HG03039 (cell line): ENCODE measurements around the gene TNKS1BP1.
"Not testable (repeated sequence)": the region's sequence is repeated elsewhere in the genome, so short reads cannot be mapped to it uniquely, and the experiment has no call there.

Experiments used
- ATAC-seq: cut with Tn5 transposase; IDR thresholded peaks from one replicate; pipeline ENCODE4 v1.9.1; 2021; ENCODE audit warnings: mild to moderate bottlenecking, moderate library complexity; ENCODE audit not compliant: unreplicated experiment

Gene TNKS1BP1, protein sequence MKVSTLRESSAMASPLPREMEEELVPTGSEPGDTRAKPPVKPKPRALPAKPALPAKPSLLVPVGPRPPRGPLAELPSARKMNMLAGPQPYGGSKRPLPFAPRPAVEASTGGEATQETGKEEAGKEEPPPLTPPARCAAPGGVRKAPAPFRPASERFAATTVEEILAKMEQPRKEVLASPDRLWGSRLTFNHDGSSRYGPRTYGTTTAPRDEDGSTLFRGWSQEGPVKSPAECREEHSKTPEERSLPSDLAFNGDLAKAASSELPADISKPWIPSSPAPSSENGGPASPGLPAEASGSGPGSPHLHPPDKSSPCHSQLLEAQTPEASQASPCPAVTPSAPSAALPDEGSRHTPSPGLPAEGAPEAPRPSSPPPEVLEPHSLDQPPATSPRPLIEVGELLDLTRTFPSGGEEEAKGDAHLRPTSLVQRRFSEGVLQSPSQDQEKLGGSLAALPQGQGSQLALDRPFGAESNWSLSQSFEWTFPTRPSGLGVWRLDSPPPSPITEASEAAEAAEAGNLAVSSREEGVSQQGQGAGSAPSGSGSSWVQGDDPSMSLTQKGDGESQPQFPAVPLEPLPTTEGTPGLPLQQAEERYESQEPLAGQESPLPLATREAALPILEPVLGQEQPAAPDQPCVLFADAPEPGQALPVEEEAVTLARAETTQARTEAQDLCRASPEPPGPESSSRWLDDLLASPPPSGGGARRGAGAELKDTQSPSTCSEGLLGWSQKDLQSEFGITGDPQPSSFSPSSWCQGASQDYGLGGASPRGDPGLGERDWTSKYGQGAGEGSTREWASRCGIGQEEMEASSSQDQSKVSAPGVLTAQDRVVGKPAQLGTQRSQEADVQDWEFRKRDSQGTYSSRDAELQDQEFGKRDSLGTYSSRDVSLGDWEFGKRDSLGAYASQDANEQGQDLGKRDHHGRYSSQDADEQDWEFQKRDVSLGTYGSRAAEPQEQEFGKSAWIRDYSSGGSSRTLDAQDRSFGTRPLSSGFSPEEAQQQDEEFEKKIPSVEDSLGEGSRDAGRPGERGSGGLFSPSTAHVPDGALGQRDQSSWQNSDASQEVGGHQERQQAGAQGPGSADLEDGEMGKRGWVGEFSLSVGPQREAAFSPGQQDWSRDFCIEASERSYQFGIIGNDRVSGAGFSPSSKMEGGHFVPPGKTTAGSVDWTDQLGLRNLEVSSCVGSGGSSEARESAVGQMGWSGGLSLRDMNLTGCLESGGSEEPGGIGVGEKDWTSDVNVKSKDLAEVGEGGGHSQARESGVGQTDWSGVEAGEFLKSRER (N-terminal part only)

GRCh38 chr11:57324886-57325734 lies at the start of gene TNKS1BP1:
Gene TNKS1BP1, minus strand, starts transcription at chr11:57324952. Its CDS starts 3,067 bp downstream, at chr11:57321885.
- peak; percentile 87 for ATAC-seq

GRCh38 chr11:57373146-57373545 lies 48.4 kb upstream of the TNKS1BP1 start:
- no peak for ATAC-seq

GRCh38 chr11:57370941-57371340 lies 46.2 kb upstream of the TNKS1BP1 start:
- no peak for ATAC-seq

- no peak for ATAC-seq
These were observed 45.5 kb upstream of the TNKS1BP1 start for GRCh38 chr11:57370251-57370650.

GRCh38 chr11:57368845-57369232 lies 44.1 kb upstream of the TNKS1BP1 start:
- ATAC-seq, result no peak

DNA sequence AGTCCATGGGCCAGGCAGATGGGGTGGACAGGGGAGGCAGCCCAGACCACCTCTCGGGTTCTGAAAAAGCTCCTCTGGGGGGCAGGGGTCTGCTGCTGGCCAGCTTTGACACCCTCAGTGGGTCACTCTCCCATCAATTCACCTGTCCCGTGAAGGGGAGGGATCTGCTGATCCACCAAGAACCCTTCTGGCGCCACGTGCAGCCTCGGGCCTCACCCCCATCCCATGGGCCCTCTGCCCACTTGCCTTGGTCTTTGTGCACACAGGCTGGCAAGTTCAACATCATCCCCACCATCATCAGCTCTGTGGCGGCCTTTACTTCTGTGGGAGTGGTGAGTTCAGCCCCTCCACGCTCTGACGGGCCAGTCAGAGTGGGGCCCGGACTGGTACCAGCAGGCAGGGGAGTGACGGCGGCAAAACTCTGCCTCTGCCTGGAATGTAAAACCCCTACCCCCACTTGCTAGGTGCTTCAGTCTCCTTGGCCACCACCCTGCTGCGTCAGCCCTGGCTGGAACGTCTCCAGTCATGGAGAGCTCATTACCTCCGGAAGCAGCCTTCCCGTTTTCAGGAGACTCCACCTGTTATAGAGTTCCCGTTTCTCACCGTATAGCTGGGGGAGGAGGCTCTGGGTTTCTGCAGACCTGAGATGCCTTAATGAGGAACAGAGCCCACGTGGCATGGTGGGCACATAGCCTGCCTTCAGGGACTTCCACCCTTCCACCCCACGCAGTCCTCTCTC lies 43.5 kb upstream of the TNKS1BP1 start:
- ATAC-seq, result no peak

DNA sequence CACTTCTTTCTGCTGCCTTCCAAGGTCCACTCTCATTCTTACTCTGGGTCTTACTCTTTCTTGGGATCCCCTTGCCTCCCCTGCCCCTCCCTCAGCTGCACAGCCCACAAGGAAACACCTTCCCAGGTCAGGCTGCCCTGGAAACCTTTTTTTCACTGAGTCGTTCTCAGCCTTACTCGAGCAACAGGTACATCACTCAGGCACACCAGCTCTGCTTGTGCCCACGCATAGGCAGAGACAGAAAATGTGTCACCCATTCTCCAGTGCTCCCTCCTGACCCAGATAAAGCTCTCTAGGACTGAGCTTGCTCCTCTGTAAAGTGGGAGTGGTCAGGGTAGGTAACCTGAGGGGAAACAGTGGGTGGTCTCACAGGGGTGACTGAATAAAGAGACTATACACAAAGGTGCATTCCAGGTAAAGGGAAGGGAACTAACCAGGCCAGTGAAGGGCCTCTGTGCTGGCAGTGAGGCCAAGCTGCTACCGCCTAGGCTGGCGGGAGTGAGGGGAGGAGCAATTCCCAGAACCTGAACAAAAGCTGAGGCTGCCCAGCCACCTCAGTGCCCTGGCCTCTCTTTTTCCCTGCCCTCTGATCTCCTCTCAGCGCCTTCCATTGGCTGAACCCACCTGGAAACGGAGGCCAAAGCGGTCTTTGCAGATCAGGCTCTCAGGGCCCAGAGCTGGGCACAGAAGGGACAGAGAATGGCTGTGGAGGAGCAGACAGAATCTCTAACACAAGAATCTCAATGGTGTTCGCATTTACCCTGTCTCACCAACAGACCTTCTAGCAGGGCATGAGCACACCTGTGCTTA lies 40.3 kb upstream of the TNKS1BP1 start:
- no peak for ATAC-seq

- ATAC-seq, result no peak
These were observed 38.7 kb upstream of the TNKS1BP1 start for GRCh38 chr11:57363131-57364080.

DNA sequence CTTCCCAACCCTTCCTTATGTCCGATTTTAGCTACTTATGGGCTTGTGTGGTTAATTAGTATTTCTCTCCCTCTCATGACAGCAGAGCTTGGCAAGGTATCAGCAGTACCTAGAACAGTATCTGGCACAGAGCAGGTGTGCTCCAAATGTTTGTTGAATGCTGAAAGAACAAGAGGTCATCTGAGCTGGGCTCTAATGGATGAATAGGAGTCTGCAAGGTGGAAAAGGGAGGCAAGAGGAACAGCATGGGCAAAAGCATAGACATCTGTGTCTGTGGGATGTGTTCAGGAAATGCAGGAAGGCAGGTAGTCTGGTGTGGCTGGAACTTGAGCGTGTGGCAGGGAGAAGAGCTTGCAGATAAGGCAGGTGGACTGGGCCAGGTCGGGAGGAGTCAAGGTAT lies 37.2 kb upstream of the TNKS1BP1 start:
- no peak for ATAC-seq

- not testable (repeated sequence) for ATAC-seq
These were observed 36.7 kb upstream of the TNKS1BP1 start for GRCh38 chr11:57361420-57361819.

- ATAC-seq, result no peak
These were observed 36.2 kb upstream of the TNKS1BP1 start for GRCh38 chr11:57360991-57361390.

DNA sequence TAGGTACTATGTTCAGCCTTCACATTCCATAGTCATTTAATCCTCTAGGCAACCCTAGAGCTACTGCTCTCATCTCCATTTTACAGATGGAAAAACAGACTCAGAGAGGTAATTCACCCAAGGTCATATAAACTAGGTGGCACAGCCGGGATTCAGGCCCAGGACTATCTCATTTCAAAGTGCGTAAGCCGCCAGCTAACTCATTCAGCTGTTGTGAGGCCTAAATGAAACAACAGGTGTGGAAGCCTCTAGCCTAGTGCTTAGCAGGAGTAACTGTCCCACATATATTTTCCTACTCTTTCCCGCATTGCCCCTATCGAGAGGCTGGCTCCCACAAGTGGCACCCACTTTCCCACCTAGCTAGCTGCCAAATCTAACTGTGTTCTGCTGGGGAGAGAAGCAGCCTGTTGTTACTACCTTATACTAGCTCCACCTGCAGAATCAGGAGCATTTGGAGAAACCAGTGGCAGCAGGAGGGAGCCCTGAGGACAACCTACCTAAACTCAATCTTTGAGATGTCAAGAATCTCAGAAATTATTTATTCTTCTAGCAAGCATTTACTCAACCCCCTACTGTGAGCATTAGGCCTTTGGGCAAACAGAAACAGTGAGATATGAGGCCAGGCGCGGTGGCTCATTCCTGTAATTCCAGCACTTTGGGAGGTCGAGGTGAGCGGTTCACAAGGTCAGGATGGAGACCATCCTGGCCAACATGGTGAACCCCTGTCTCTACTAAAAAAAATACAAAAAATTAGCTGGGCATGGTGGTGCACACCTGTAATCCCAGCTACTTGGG lies 35.3 kb upstream of the TNKS1BP1 start:
- no peak for ATAC-seq

- ATAC-seq, result no peak
These were observed 34.6 kb upstream of the TNKS1BP1 start for GRCh38 chr11:57359396-57359795.

DNA sequence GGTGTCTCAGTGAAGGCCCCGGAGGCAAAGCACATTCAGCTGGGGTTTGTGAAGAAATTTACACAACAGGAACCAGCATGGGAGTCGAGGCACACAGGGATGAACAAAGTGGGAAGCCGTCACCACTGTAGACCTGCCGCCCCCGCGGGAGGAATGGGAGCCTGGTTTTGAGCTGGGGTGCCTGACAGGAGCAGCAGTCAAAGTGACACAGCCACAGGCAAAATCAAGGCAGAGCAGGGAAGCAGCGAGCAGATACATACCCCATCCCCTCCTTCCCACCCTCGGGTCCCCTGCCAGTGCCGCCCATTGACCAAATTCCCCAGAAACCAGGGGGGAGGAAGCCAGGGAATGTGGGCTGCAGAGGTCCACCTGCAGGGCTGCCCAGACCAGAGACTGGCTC lies 34.2 kb upstream of the TNKS1BP1 start:
- no peak for ATAC-seq

DNA sequence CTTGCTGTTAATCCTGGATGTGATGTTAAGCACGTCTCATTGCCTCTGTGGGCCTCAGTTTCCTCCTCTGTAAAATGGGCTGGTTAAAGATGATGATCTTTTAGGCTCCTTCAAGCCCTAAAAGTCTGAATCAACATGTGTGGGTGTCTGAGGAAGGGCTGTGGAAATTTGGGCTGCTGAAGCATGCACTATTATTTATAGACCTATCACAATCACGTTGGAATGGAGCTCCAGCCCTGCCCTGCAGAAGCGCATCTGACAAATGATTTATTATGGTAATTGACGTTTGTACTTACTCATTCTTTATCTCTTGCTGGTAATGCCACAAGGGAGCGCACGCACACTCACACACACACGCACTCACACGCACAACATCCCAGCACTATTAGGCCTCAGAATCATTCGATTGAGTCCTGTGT lies 33.8 kb upstream of the TNKS1BP1 start:
- no peak for ATAC-seq

DNA sequence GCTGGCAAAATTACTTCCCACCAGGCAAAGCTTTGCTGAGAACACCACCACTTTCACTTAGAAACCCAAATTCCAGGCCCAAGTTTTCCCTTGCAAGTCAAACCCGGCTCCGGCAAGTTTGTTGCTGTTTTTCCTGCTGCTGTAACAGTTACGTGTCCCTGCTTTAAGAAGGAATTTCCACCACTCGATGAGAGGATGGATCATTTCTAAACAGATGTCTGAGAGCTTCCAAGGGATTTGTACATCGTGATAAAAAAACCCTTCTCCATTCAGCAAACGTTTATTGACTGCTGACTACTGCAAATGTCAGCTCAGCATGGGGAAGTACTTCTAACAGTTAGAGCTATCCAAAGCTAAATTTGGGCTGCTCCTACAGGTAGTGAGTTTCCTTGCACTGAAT lies 33.1 kb upstream of the TNKS1BP1 start:
- ATAC-seq, result no peak

DNA sequence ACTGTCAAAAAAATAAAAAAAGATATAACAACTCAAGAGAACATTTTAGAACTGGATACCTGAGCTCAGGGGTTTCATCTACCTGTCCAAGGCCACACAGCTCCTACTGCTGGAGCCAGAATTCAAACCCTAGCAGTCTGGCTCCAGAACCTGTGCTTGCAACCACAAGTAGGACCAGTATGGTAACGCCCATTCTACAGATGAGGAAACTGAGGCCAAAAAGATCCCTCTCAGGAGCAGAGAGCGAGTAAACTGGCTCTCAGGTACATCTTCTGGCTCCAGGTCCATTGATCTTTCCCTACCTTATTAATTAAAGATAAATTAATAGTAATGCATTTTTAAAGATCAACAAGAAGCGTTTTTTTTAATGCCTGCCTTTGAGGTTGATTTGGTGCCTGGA lies 32.6 kb upstream of the TNKS1BP1 start:
- no peak for ATAC-seq
